ENCODE results near the gene HECTD1. TPM values are rescaled to one million over a fixed set of nuclear protein-coding genes. Genes with fewer than 3 reads are reported as not detected.

The HECTD1 gene
- total and polyA plus RNA-seq, 12 donors = 49.5 to 189 (median 151) TPM

GRCh38 chr14:31223331-31223730 lies 15.7 kb upstream of the HECTD1 start:
- Histone ChIP-seq H3K27me3 (no peaks in the 10 kb centered on the region), H3K4me3 (no peak overlapping the region), H3K36me3 (no peaks in the 10 kb centered on the region), H3K4me1 (peaks cover 0 to under 1% (median 0%) of the 10 kb centered on the region in 9 donors), H3K9me3 (peaks cover 0 to 8% (median 0%) of the 10 kb centered on the region in 11 donors), H3K27ac (no peak overlapping the region)
- no peak for TF ChIP-seq CTCF (IDR thresholded peaks at IDR 0.05)
- intact Hi-C loops (cut with DNase I) = no loop called here
- ATAC-seq (no peak), DNase-seq (no peak)
- WGBS, 2 donors = 32 to 33% methylated on average over 3 of the region's 3 CpGs

- WGBS, 2 donors = 93 to 96% methylated on average over 1 of the region's 1 CpG
- no peak for DNase-seq
- H3K9me3 ChIP-seq = peaks cover 0 to 8% (median 0%) of the 10 kb centered on the region in 11 donors
- TF ChIP-seq CTCF (IDR thresholded peaks at IDR 0.05) = no peak
- H3K4me3 ChIP-seq = no peak overlapping the region
- no peaks in the 10 kb centered on the region for H3K4me1 ChIP-seq
- no peak for ATAC-seq
- no peaks in the 10 kb centered on the region for H3K36me3 ChIP-seq
- H3K27me3 ChIP-seq = no peaks in the 10 kb centered on the region
- H3K27ac ChIP-seq = no peak overlapping the region
- intact Hi-C loops (cut with DNase I) = no loop called here
Observed at GRCh38 chr14:31222834-31223233, 15.2 kb upstream of the HECTD1 start.

GRCh38 chr14:31221266-31221665 lies 13.7 kb upstream of the HECTD1 start:
- Histone ChIP-seq H3K4me1 (no peaks in the 10 kb centered on the region), H3K9me3 (peaks cover 0 to 8% (median 0%) of the 10 kb centered on the region in 11 donors), H3K4me3 (no peak overlapping the region), H3K27me3 (no peaks in the 10 kb centered on the region), H3K27ac (no peak overlapping the region), H3K36me3 (no peaks in the 10 kb centered on the region)
- intact Hi-C loops (cut with DNase I) = no loop called here
- ATAC-seq (no peak), DNase-seq (no peak)
- TF ChIP-seq CTCF (IDR thresholded peaks at IDR 0.05) = no peak
- WGBS, 2 donors = 90 to 91% methylated on average over 2 of the region's 2 CpGs

GRCh38 chr14:31219169-31219568 lies 11.6 kb upstream of the HECTD1 start:
- H3K36me3 ChIP-seq = no peaks in the 10 kb centered on the region
- DNase-seq (no peak), ATAC-seq (no peak)
- H3K4me3 ChIP-seq = no peak overlapping the region
- TF ChIP-seq CTCF (IDR thresholded peaks at IDR 0.05) = no peak
- intact Hi-C loops (cut with DNase I) = no loop called here
- 86 to 88% methylated on average over 3 of the region's 3 CpGs for WGBS, 2 donors
- H3K27ac ChIP-seq = no peak overlapping the region
- H3K9me3 ChIP-seq = no peaks in the 10 kb centered on the region
- no peaks in the 10 kb centered on the region for H3K4me1 ChIP-seq
- no peaks in the 10 kb centered on the region for H3K27me3 ChIP-seq

Data from heart right ventricle (tissue), 16 donors.